Activated T-cell treated with anti-CD3 and anti-CD28 coated beads for 1 hour (primary cell): Measurements from ENCODE around the gene IGFN1.
A peak's percentile ranks its signal among the peaks of the same experiment; 100 is the strongest.
"Not testable (repeated sequence)": the region's sequence is repeated elsewhere in the genome, so short reads cannot be mapped to it uniquely, and the experiment has no call there.

Experiments
- DNase-seq: peaks from one replicate; pipeline ENCODE4 v3.0.0-alpha.2; 2020; ENCODE audit warnings: low read depth

The IGFN1 gene

DNA sequence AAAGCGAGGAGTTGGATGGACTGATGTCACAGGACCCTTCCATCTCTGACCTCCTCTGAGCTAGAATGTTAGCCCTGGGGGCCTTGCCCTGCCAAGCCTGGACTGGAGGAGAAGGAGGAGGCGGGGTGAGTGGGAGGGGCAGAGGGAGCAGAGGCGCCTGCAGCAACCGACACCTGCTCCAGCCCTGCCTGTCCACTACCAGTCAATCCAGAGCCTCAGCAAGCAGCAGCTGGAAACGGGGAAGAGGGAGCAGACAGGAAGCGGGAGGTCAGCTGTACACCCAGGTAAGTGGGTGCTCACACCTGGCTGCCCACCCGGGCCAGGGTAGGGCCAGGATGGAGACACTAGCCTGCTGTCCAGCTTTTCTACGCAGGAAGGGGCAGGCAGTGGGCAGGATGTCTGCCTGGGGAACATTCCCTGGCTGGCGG lies at the start of gene IGFN1:
TSS of gene IGFN1 (plus strand) at position 201 of the 428 bp plus-strand sequence. CDS start 2,470 bp downstream, outside the sequence.
- no peak for DNase-seq

- no peak for DNase-seq
Measured at GRCh38 chr1:201140941-201141260, 49.7 kb upstream of the IGFN1 start.

GRCh38 chr1:201141418-201141817 lies 49.2 kb upstream of the IGFN1 start:
- no peak for DNase-seq

- DNase-seq: no peak
Measured at GRCh38 chr1:201142011-201142848, 48.4 kb upstream of the IGFN1 start.

DNA sequence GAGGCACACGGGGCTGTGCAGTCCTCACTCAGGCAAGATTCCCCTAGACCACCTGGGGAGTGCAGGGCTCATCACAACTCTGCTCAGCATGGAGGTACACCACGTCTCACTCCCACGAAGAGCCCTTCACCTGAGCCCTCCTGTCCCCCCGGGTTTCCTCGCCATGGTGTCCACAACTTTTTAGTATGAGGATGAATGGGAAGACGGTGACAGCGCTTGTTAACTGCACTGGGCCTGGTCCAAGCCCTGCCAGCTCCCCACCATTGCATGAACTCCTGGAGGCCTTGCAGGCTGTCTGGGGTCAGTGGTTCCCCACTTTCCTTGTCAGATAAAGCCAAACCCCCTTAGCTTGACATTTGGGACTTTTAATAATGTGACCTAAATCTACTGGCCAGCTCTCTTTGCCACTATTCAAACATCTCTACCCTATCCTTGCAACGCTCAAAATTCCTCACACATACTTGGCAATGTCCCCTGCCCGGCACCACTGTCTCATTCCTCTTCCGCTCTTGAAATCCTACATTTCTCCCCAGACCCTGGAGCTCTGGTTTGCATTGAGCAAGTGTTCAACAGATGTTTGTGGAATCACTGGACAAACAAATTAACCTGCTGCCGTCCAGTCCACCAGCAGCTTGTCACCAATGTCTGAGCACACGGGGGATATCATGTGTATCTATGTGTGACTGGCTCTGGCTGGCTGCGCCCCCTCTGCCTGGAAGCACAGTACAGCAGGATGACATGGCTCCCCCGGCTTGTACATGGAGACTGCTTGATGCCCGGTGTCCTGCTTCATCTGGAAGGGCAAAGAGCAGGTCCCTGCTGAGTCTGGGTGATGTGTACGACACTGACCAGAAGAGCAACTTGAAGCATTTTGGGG lies 47.5 kb upstream of the IGFN1 start:
- no peak for DNase-seq

DNA sequence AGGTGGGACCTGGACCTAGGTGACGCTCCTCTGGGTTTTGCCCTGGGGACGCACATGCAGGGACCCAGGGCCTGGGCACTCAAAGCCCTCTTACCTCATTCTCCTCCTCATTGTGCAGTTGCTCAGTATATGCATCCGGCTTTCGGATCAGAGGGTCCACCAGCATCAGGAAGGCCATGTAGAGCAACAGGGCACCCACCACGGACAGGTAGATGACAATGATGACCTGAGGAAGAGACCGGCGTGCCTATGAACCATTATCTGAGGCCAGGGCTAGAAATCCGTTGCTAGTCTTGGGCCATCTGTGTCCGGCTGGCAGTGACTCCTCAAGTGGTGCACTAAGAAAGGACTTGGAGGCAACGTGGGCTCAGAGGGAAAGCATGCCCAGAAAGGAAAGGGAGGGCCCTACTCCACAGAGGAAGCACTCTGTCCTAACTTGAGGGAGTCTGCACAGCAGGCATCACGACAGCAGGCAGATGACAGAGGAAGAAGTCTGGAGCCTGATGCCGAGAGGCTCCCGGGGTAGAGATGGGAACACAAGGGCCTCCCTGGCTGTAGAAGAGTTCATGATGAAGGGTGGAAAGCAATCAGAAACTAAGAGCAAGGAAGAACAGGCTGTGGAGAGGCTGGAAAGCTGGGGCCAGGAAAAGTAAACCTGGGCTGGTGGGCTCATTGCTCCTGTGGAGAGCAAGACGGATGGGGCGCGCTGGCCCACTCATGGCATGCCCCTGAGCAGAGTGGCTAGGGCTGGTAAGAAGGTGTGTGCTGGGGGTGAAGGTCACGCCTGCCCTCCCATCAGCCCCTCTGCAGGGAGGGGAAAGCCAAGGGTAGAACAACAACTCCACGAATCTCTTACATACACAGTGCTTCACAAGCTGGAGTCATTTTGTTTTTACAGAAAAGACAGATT lies 46.6 kb upstream of the IGFN1 start:
- DNase-seq: no peak

- no peak for DNase-seq
Measured at GRCh38 chr1:201144701-201145100, 45.9 kb upstream of the IGFN1 start.

GRCh38 chr1:201145132-201145531 lies 45.5 kb upstream of the IGFN1 start:
- DNase-seq: no peak

GRCh38 chr1:201145816-201146215 lies 44.8 kb upstream of the IGFN1 start:
- DNase-seq: no peak

DNA sequence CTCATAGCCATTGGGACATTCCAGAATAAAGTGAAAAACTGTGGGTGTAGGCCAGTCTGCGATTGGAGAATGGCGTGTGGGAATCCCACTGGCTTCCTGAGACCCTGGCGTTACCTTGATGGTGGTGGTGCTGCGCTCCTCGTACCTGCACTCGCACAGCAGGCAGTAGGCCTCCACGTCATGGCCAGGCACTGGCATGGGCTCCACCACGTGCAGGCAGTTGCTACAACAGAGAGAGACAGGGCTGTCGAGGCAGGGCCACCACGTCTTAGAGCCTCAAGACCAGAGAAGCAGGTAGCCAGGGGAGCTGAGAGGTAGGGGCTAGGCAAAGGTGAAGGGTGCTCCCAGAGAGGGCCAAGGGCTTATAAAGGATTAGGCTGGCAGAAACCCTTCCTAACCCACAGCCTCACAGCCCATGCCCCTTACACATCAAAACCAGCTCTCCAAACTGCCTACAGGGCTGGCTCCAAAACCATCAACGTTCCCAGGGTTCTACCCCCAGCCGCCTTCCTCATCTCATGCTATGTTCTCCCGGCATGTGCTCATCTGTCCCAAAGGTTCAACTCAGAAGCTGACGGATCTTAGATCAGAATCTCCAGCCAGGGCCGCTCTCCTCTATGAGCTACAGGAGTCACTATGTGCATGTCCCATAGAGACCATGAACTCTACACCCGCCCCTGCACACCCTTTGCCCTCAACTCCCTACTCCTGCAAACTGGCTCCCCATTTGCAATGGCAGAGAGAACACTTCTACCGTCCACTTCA lies 43.8 kb upstream of the IGFN1 start:
- no peak for DNase-seq

- DNase-seq: no peak
Measured at GRCh38 chr1:201147396-201148015, 43.1 kb upstream of the IGFN1 start.

- no peak for DNase-seq
Measured at GRCh38 chr1:201149400-201149799, 41.2 kb upstream of the IGFN1 start.

GRCh38 chr1:201153474-201154388 lies 36.9 kb upstream of the IGFN1 start:
- DNase-seq: no peak

GRCh38 chr1:201154389-201155165 lies 36.0 kb upstream of the IGFN1 start, which contains the start of gene TMEM9:
TMEM9 (minus strand) TSS chr1:201154474; CDS start chr1:201153923, 551 bp downstream.
- peak; percentile 100 for DNase-seq

DNA sequence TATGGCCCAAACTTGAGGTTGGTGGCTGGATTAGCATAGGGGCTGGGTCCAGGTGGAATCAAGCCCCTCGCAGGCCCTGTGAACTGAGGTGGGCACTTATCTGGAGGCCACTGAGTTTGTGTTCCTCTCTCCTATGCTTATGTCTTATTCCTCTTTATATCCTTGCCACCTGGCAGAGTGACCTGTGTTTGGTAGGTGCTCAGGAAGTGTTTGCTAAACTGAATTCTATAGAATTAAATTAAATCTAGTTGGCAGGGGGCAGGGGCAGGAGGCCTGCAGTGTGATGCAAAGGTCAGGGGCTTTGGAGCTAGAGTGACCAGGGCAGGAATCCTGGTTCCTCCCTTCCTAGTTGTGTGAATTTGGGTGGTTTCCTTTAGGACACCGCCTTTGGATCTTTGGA lies 35.3 kb upstream of the IGFN1 start:
- no peak for DNase-seq

DNA sequence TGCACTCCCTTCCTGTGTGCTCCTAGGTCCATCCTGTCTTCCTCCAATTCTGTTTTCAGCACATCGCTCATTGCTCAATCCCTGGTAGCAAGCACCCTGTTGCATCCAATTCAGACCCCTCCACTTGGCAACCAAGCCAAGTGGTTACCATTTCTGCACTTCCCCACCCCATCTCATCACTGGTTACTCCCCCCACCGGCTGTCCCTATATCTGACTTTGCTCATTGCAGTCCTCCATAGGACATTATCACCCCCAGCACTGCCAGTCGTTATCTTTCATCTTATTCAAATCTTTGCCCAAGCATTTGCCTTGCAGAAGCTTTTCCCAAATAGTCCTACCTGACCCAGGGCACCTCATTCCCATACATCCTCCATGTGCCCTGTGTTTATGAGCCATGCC lies 34.3 kb upstream of the IGFN1 start:
- DNase-seq: no peak

DNA sequence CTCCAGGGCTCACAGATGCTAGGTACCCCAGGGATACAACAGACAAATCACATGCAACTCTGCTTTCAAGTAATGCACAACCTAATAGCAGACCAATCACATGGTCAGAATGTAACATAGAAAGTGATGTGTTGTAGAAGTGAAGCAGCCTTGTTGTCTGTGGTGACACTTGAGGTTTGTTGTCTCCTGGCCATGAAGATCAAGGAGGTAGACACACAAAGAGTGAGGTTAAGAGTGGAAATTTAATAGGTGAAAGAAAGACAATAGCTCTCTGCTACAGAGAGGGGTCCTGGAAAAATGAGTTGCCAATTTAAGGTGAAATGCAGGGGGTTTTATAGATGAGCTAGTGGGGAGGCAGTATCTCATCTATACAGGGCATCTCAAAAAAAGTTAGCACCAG lies 33.8 kb upstream of the IGFN1 start:
- no peak for DNase-seq

DNA sequence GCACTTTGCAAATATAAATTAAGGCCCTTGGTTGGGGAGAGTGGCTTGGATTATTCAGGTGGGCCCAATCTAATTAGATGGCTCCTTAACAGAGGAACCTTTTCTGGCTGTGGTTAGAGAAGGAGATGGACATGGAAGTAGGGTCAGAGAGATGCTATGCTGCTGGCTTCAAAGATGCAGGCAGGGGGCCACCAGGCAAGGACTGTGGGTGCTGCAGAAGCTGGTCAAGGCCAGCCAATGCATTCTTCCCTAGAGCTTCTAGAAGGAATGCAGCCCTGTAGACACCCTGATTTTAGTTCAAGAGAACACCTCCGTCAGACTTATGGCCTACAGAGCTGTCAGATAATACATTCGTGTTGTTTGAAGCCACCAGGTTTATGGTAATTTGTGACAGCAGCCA lies 32.7 kb upstream of the IGFN1 start:
- no peak for DNase-seq

DNA sequence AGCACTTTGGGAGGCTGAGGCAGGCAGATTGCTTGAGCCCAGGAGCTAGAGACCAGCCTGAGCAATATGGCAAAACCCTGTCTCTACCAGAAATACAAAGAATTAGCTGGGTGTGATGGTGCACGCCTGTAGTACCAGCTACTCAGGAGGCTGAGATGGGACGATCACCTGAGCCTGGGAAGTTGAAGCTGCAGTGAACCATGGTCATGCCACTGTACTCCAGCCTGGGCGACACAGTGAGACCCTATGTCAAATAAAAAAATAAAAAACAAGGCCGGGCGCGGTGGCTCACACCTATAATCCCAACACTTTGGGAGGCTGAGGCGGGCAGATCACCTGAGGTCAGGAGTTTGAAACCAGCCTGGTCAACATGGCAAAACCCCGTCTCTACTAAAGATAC lies 27.6 kb upstream of the IGFN1 start:
- DNase-seq: not testable (repeated sequence)
